Endodermal cell (in vitro differentiated cells): ENCODE data around the gene KCNC4. TPM values are rescaled to one million over a fixed set of nuclear protein-coding genes. Genes with fewer than 3 reads are reported as not detected.

ENCODE experiments used
- DNase-seq: peaks from one replicate; pipeline ENCODE4 v3.0.0-alpha.2; 2017
- H3K27ac ChIP-seq: 2 replicates; pipeline ENCODE4 v1.5.1; 2013; ENCODE audit warnings: mild to moderate bottlenecking, low read depth, low read length, moderate library complexity
- H3K27me3 ChIP-seq: 2 replicates; pipeline ENCODE4 v1.6.1; 2013; ENCODE audit warnings: mild to moderate bottlenecking, low read length, moderate library complexity; ENCODE audit not compliant: insufficient read depth, control insufficient read depth, poor library complexity, severe bottlenecking
- H3K36me3 ChIP-seq: 2 replicates; pipeline ENCODE4 v1.7.0; 2013; ENCODE audit warnings: mild to moderate bottlenecking, low read length, moderate library complexity; ENCODE audit not compliant: control insufficient read depth, insufficient read depth
- H3K4me1 ChIP-seq: one replicate; pipeline ENCODE4 v1.7.0; 2013; ENCODE audit warnings: low read length; ENCODE audit not compliant: control insufficient read depth, insufficient read depth
- H3K4me3 ChIP-seq: 2 replicates; pipeline ENCODE4 v1.5.1; 2013; ENCODE audit warnings: mild to moderate bottlenecking, low read length, moderate library complexity
- H3K9ac ChIP-seq: 2 replicates; pipeline ENCODE4 v1.6.1; 2013; ENCODE audit warnings: mild to moderate bottlenecking, low read length, moderate library complexity; ENCODE audit not compliant: poor library complexity, severe bottlenecking; ENCODE audit errors: extremely low read depth
- H3K9me3 ChIP-seq: 2 replicates; pipeline ENCODE4 v1.6.1; 2013; ENCODE audit warnings: mild to moderate bottlenecking, low read length, moderate library complexity; ENCODE audit not compliant: control insufficient read depth
- H3K27ac Mint-ChIP-seq: 2 replicates; pipeline ENCODE4 v1.8.0; 2020; ENCODE audit warnings: mixed read lengths
- H3K27me3 Mint-ChIP-seq: 2 replicates; pipeline ENCODE4 v1.8.0; 2021; ENCODE audit warnings: mild to moderate bottlenecking, mixed read lengths; ENCODE audit not compliant: insufficient read depth
- H3K36me3 Mint-ChIP-seq: 2 replicates; pipeline ENCODE4 v1.8.0; 2020; ENCODE audit warnings: low read depth, mixed read lengths
- H3K4me1 Mint-ChIP-seq: 2 replicates; pipeline ENCODE4 v1.8.0; 2020; ENCODE audit warnings: mixed read lengths
- H3K4me3 Mint-ChIP-seq: 2 replicates; pipeline ENCODE4 v1.8.0; 2020; ENCODE audit warnings: mild to moderate bottlenecking, moderate library complexity, mixed read lengths
- H3K9me3 Mint-ChIP-seq: 2 replicates; pipeline ENCODE4 v1.8.0; 2020; ENCODE audit warnings: mild to moderate bottlenecking, mixed read lengths
- CTCF ChIP-seq: fragments of 200-600 bp; sonication (generic); conservative IDR thresholded peaks from 2 replicates; pipeline ENCODE4 v1.5.0; 2021; ENCODE audit warnings: antibody characterized with exemption, mild to moderate bottlenecking
- WGBS, 2 experiments: methylation state at CpG; one replicate each; pipeline versions ENCODE4 v1.1.5 to v1.1.7; 2013; ENCODE audit warnings: missing lambda C conversion rate in 2 of 2, mixed read lengths in 1 of 2; ENCODE audit not compliant: insufficient coverage in 1 of 2, insufficient read length in 1 of 2; 5-methylcytosine and 5-hydroxymethylcytosine counted together
- total RNA-seq, 2 donors: library from RNA; stranded (reverse); fragmentation: NEBNext Ultra II Directional in 1 of 2; extraction: Animal tissue kit (Norgen Biotek cat#: 25700) in 1 of 2; gene quantifications; 2 replicates in 1 of 2; 3 replicates in 1 of 2; pipeline ENCODE4 v1.2.1, GENCODE V29; 2021

Gene KCNC4
- total RNA-seq, 2 donors from 2014 or later, result 7.6 to 10.2 TPM

- Mint-ChIP-seq H3K36me3 (no peaks in the 10 kb centered on the region), H3K27ac (no peak overlapping the region), H3K4me1 (peaks cover 11% of the 10 kb centered on the region), H3K4me3 (no peak overlapping the region), H3K27me3 (peaks cover 20% of the 10 kb centered on the region), H3K9me3 (no peaks in the 10 kb centered on the region)
- Histone ChIP-seq H3K4me3 (no peak overlapping the region), H3K27ac (no peak overlapping the region), H3K4me1 (no peaks in the 10 kb centered on the region), H3K27me3 (peaks cover 14% of the 10 kb centered on the region), H3K9ac (no peak overlapping the region), H3K9me3 (no peaks in the 10 kb centered on the region), H3K36me3 (no peaks in the 10 kb centered on the region)
- WGBS, 2 experiments, result 90 to 91% methylated on average over 10 to 11 of the region's 11 CpGs
- no peak for DNase-seq
- TF ChIP-seq CTCF, result no peak
Measured at GRCh38 chr1:110206261-110206920, 3.7 kb upstream of the KCNC4 start.

- peak; percentile 95 for DNase-seq
- H3K9ac ChIP-seq, result no peak overlapping the region
- H3K36me3 ChIP-seq, result no peaks in the 10 kb centered on the region
- Mint-ChIP-seq H3K4me1 (peaks cover 16% of the 10 kb centered on the region), H3K27me3 (peaks cover 33% of the 10 kb centered on the region), H3K9me3 (no peaks in the 10 kb centered on the region), H3K4me3 (no peak overlapping the region), H3K27ac (no peak overlapping the region), H3K36me3 (no peaks in the 10 kb centered on the region)
- TF ChIP-seq CTCF, result peak; percentile 95
- no peaks in the 10 kb centered on the region for H3K9me3 ChIP-seq
- H3K4me3 ChIP-seq, result no peak overlapping the region
- no peak overlapping the region for H3K27ac ChIP-seq
- no peaks in the 10 kb centered on the region for H3K4me1 ChIP-seq
- 35 to 45% methylated on average over 4 to 5 of the region's 5 CpGs for WGBS, 2 experiments
- H3K27me3 ChIP-seq, result peaks cover 29% of the 10 kb centered on the region
Measured at GRCh38 chr1:110207831-110208230, 2.3 kb upstream of the KCNC4 start.

GRCh38 chr1:110208916-110209645 is 1.0 kb upstream of the KCNC4 start:
- no peaks in the 10 kb centered on the region for H3K36me3 Mint-ChIP-seq
- no peaks in the 10 kb centered on the region for H3K9me3 Mint-ChIP-seq
- 39 to 43% methylated on average over 7 of the region's 7 CpGs for WGBS, 2 experiments
- DNase-seq, result peak; percentile 66
- Histone ChIP-seq H3K4me3 (peak overlapping the region; percentile 69), H3K27me3 (peaks cover 41% of the 10 kb centered on the region), H3K27ac (no peak overlapping the region), H3K9me3 (no peaks in the 10 kb centered on the region), H3K9ac (no peak overlapping the region), H3K4me1 (no peaks in the 10 kb centered on the region), H3K36me3 (no peaks in the 10 kb centered on the region)
- TF ChIP-seq CTCF, result peak; percentile 10
- peaks cover 45% of the 10 kb centered on the region for H3K27me3 Mint-ChIP-seq
- H3K4me3 Mint-ChIP-seq, result peak overlapping the region; percentile 76
- peak overlapping the region; percentile 82 for H3K27ac Mint-ChIP-seq
- peaks cover 22% of the 10 kb centered on the region for H3K4me1 Mint-ChIP-seq
